Stimulated activated CD4-positive, alpha-beta T cell treated with anti-CD3 and anti-CD28 coated beads, TNF-alpha, amount 100 ng/mL, for 48 hours (primary cell): Measurements from ENCODE around the gene ALPG.
"Not testable (repeated sequence)": the region's sequence is repeated elsewhere in the genome, so short reads cannot be mapped to it uniquely, and the experiment has no call there.

ENCODE experiments used
- DNase-seq, 3 donors: peaks; one replicate each; pipeline ENCODE4 v3.0.0-alpha.2; 2020; ENCODE audit warnings: low read depth in 3 of 3

ALPG gene

DNA sequence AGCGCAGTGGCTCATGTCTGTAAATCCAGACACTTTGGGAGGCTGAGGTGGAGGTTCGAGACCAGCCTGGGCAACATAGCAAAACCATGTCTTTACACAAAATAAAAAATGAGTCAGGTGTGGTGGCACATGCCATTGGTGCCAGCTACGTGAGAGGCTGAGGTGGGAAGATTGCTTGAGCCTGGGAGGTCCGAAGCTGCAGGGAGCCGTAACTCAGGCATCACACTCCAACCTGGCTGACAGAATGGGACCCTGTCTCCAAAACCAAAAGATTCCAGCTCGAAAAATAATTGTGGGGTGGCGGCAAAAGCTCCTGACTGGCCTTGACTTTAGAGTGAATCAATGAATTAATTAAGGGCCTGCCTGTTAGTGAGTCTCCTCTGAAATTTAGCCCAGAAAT is 29.3 kb upstream of the ALPG start:
- DNase-seq = no peak

DNA sequence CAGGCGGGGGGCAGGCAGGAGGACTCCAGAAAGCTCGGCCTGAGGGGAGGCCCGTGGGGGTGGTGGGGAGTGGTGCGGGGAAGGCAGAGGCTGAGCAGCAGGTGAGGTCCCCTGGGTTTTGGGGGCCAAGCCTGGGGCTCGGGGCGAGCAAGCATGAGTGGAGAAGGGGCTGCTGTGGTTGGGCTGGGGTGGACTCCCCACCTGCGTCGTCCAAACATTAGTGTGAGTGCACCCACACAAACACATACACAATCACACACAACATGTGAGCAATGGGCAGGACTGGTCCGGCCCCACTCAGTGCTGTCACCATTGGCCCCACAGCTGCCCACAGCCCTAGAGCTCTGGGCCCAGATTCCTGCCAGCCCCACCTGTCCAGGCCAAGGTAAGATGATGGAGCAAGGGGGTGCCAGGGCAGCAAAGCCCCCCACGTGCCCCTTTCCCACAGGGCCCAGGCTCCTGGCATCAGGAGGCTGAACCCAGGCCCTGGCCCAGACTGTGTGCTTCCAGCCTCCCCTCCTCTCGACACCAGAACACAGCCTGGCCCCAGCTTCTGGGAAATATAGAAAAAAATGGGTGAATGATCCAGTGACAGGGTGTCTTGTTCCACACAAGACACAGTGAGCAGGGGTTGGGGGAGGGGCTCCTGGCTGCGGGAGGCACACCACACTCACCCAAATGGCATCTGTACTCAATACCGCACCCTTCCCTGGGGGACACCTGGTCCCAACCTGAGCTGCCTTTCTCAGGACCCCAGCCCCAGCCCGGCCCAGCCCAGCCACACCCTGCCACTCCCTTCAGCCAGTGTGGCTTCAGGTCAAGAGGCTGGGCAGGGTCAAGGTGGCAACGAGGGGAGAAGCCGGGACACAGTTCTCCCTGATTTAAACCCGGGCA is 28.6 kb upstream of the ALPG start:
- no peak for DNase-seq

DNA sequence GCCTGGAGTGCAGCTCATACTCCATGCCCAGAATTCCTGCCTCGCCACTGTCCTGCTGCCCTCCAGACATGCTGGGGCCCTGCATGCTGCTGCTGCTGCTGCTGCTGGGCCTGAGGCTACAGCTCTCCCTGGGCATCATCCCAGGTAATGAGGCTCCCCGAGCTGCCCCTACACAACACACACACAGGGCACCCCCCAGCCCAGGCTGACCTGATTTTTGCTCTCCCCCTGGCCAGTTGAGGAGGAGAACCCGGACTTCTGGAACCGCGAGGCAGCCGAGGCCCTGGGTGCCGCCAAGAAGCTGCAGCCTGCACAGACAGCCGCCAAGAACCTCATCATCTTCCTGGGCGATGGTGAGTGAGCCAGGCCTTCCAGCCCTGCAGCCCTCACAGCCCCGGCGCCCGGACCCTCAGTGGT is 27.9 kb upstream of the ALPG start, which contains the start of gene ALPP:
Gene ALPP, plus strand, starts transcription at position 17 of the 417 bp plus-strand sequence. Its CDS starts 52 bp downstream, at position 69.
- not testable (repeated sequence) for DNase-seq

DNA sequence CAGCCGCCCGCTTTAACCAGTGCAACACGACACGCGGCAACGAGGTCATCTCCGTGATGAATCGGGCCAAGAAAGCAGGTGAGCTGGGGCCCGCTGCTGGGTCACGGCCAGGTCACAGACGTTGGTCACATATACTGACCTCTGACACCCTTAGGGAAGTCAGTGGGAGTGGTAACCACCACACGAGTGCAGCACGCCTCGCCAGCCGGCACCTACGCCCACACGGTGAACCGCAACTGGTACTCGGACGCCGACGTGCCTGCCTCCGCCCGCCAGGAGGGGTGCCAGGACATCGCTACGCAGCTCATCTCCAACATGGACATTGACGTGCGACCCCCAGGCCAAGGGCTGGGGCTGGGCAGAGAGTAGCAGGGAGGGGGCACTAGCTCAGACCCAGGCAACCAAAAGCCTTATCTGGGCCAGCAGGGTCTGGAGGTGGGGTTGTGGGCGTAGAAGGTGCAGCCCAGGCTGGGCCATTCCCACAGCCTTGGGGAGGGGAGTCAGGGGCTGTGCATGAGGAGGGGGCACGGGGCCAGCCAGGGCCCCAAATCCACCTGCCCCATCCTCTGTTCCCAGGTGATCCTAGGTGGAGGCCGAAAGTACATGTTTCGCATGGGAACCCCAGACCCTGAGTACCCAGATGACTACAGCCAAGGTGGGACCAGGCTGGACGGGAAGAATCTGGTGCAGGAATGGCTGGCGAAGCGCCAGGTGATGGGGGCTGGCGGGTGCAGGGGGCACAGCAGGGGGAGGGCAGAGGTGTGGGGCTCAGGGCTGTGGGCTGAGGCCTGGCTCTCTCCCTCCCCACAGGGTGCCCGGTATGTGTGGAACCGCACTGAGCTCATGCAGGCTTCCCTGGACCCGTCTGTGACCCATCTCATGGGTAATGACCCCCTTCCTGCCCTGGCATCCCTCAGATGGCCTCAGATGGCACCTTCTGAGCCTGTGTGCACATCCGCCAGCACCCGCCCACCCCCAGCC is 26.7 kb upstream of the ALPG start:
- DNase-seq = not testable (repeated sequence)

DNA sequence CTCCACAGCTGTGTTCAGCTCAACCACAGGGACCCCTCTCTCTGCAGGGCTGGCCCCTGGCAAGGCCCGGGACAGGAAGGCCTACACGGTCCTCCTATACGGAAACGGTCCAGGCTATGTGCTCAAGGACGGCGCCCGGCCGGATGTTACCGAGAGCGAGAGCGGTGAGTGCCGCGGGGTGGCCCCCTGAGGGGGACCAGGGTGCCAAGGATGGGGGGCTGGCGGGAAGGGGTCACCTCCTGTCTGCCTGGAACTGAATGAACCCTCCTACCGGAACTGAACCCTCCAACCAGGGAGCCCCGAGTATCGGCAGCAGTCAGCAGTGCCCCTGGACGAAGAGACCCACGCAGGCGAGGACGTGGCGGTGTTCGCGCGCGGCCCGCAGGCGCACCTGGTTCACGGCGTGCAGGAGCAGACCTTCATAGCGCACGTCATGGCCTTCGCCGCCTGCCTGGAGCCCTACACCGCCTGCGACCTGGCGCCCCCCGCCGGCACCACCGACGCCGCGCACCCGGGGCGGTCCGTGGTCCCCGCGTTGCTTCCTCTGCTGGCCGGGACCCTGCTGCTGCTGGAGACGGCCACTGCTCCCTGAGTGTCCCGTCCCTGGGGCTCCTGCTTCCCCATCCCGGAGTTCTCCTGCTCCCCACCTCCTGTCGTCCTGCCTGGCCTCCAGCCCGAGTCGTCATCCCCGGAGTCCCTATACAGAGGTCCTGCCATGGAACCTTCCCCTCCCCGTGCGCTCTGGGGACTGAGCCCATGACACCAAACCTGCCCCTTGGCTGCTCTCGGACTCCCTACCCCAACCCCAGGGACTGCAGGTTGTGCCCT is 25.2 kb upstream of the ALPG start:
- DNase-seq = not testable (repeated sequence)

DNA sequence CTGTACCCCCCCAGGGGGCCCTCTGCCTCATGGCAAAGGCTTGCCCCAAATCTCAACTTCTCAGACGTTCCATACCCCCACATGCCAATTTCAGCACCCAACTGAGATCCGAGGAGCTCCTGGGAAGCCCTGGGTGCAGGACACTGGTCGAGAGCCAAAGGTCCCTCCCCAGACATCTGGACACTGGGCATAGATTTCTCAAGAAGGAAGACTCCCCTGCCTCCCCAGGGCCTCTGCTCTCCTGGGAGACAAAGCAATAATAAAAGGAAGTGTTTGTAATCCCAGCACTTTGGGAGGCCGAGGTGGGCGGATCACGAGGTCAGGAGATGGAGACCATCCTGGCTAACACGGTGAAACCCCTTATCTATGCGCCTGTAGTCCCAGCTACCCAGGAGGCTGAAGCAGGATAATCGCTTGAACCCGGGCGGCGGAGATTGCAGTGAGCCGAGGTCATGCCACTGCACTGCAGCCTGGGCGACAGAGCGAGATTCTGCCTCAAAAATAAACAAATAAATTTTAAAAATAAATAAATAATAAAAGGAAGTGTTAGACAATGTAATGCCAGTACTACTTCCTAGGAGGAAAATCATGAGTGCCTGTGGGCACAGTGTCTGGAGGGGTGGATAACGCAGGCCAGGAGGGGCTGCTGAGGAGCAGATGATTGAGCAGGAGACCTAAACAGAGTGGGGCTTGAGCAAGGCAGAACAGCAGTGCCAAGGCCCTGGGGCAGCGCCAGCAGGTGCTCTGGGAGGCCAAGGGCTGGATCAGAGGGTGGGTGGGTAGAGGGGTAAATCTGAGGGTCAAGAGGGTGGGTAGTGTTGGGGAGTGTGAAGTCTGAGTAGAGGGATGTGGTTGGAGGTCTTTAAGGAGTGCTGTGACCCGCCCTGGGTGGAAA is 24.1 kb upstream of the ALPG start:
- DNase-seq = no peak

DNA sequence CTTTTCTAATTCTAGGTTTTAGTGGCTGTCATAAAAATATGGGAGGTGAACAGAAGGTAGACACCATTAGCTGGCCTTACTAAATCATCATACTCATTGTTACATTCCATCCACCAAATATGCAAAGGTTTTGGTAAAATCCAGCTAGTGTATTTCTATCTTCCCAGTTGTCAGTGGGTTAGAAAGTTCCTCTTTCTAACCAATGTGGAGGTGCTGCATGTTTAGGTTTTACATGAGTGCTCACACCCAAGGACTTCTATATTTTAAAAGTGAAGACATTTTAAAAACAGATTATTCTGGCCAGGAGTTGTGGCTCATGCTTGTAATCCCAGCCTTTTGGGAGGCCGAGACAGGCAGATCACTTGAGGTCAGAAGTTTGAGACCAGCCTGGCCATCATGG is 22.2 kb upstream of the ALPG start:
- DNase-seq = no peak

DNA sequence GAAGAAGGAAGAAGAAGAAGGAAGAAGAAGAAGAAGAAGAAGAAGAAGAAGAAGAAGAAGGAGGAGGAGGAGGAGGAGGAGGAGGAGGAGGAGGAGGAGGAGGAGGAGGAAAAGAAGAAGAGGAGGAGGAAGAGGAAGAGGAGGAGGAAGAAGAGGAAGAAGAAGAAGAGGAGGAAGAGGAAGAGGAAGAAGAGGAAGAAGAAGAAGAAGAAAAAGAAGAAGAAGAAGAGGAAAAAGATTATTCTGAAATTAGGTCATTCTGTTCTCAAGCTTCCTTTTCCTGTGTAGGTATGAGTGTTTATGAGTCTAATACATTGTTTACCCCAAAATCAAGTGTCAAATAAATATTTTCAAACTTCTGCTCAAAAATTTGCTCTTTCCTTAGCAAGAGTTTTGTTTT is 21.6 kb upstream of the ALPG start:
- not testable (repeated sequence) for DNase-seq

DNA sequence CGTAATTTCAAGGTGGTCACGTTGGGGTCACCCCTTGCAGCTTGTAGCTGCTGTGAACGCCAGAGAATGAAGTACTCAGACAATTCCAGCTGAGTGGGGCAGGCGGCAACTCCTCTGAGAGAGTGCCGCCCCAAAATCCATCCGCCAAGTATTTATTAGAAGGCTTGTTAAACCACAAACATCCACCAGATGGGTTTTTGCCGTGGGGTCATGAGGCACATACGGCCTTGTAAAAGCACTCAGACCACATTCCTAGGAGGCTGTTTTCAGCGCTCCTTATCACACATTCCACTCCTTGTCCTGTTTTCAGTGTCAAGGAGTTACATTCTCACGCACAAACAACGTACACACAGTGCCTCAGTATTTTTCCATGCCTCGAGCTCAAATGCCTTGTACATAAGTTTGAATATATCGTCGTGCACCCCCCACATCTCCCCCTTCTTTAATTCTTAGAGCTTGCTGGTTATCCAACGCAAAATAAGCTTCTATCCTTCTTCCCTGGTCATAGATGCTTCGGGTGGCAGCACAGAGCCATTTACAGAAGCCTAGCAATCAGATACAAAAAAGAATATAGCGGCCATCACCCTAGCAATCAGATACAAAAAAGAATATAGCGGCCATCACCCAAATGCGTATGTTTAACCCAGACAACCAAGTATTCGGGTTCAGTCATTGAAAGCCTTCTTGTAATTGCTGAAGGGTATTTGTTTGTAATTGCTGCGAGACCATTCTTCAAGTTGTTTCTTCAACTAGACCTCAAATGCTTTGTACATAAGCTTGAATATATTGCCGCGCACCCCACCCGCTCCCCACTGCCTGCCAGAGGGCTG is 20.8 kb upstream of the ALPG start:
- no peak for DNase-seq

DNA sequence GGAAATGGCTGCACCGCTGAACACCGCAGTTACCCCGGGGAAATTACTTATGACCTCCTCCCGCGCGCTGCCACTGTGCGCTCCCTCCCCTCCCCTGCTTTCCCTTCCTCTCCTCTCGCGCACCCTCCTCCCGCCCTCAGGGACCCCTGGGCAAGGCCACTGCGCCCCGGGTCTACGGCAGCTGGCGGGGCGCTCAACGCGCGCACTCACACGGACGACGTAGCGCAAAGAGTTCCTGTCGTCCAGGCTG is 20.2 kb upstream of the ALPG start:
- no peak for DNase-seq

DNA sequence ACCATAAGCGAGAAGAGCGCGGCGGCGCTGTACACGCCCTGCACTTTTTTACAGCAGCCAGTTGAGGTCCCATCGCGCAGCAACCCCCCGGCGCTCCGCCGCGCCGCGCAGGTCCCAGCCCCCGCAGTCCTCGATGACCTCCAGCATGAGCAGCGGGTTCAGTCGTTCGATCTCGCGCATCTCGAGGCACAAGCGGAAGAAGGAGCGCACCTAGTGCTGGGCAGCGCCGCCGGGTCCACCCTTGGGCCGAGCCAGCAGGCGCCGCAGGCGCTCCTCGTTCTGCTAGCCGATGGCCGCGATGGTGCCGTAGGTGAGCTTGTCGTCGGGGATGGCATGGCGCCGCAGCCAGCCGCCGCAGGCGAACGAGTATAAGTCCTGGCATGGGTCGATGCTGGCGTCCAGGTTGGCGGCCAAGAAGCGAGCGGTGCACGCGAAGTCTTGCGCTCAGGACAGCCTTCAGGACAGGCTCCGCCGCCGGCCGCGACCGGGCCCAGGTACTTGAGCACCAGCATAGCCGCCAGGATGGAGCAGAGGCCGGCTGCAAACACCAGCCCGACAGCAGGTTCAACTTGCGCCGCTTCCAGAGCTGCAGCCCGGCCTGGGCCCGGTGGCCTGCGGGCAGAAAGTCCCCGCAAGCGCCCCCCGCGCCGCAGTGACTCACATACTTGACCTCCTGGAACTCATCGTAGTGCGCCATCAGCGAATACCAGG is 19.7 kb upstream of the ALPG start:
- DNase-seq = no peak

DNA sequence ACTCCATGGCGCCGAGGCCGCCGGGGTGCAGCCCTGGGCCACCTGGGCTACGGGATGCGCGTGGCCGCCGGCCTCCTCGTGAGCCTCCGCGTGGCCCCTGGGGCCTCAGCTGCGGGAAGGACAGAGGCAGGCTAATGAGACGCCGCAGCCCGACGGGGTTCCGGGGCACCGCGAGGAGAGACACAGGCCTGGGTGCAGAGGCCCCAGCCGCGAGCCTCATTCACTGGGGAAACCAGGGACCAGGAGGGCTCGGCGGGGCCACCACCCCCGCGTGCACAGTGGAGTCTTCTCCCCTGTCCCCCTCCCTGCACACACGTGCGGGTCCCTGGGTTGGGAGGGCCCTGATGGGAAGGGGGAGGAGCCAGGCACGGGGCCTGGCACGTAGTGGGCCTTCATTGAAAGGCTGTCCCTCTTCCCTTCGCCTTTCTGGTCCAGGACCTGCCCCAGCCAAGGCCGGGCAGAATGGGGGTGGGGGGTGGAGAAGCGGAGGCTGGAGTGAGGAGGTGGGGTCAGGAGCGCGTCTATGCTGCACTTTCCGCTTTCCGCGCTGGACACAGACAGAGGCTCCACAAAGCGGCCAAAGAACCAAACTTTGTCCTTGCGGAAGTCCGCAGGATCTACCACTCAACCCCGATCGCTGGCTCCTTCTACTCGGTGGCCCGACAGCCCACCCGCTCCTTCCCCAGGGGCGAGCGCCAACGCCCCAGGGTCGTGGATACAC is 19.0 kb upstream of the ALPG start:
- DNase-seq = no peak

DNA sequence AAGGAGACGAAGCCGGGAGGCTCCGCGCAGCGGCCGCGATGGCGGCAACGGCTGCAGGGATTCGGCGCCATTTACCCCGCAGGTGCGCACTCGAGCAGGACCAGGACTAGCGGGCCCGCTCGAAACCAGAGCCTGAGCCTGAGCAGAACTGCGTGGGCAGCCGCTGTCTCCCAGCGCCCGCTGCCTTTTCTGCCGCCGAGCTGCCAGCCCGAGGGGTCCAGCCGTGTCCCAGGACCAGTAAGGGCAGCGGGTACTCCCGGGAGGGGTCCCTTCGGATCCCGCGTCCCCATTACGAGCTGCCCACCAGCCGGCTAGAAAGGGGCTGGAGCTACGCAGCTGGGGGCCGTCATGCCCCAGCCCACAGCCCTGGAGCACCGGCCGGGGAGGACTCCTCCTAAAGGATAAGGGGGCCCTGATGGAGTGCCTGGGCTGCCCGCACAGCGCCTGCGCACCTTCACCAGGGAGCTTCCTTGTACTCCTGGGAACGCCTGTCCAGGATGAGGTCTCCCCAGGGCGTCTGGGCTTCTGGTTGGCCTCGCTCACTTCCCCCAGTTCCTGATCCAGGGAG is 18.2 kb upstream of the ALPG start:
- no peak for DNase-seq

DNA sequence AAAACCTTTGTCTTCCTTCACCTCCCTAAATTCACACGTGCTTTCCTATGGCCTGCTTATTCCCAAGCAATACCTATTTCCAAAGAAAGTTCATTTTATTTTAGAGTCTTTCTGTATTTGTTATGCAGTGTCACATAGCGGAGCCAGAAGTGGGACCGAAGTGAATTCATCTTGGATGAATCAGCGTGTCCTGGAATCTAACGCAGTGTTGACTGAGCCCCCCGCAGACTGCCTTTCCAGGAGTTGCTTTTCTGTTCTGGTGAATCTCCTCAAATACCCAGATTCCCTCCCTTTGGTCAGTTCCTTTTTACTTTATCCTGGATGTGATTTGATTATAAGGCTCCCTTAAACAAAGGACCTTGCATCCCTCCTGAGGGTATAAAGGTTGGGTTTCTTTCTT is 17.3 kb upstream of the ALPG start:
- no peak for DNase-seq

DNA sequence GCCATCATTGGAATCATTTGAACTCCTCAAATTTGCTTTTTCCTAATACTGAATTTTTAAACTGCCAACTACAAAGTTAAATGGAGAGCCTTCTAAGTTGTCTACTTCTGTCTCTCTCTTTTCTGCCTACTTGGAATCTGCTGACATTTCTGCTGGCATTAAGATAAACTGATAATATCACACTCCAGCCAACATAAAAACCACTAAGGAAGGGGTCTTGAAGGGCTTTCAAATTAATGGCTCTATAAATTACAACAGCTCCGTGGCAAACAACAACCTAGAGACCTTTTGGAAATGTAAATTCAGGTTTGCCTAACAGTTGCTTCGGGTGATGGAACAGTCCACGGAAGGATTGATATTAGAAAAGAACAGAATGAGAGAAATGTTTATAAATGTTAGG is 16.0 kb upstream of the ALPG start:
- no peak for DNase-seq

DNA sequence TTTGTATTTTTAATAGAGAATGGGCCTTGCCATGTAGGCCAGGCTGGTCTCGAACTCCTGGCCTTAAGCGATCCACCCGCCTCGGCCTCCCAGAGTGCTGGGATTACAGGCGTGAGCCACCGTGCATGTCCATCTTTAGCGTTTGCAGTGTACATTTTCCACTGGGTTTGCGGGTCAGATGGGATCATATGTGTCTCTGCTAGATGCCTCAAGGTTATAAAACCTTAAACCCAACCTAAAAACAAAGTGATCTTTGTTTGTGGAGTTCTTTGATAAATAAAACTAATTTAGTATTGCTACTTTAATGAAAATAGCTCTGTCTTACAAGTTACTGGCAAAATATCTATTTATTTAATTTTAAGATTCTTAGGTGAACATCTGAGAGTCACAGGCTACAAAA is 13.1 kb upstream of the ALPG start:
- DNase-seq = no peak

DNA sequence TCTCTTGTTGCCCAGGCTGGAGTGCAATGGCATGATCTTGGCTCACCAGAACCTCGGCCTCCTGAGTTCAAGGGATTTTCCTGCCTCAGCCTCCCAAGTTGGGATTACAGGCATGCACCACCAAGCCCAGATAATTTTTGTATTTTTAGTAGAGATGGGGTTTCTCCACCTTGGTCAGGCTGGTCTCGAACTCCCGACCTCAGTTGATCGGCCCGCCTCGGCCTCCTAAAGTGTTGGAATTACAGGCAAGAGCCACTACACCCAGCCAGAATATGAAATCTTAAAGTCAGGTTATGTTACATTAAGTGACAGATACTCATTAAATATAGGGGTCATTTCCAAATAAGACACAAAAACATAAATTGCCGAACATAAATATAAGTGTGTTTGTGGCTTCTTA is 12.2 kb upstream of the ALPG start:
- DNase-seq = not testable (repeated sequence)

DNA sequence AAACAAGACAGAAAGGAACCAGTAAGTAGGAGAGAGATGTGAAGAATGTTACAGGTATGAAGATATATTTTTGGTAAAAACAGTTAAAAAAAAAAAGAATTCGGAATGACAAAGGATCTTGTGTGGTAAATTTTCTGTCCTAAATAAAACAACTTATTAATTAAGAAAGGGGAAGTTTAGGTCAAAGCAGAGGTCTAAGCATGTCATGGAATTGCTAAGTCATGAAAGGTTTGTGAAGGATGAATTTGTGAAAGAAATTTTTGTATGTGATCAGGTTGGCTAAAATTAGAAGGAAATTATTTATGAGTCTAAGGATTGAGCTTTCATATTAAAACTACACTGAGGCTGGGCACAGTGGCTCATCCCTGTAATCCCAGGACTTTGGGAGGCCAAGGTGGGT is 11.1 kb upstream of the ALPG start:
- no peak for DNase-seq
